CD4-positive, alpha-beta T cell treated with Interleukin-1 beta for 1 hour (primary cell): Measurements from ENCODE around the gene TMLHE.
"Not testable (repeated sequence)": the region's sequence is repeated elsewhere in the genome, so short reads cannot be mapped to it uniquely, and the experiment has no call there.

ENCODE experiments used
- DNase-seq, 2 donors: peaks; one replicate each; pipeline ENCODE4 v3.0.0-alpha.2; 2020 to 2022

Gene TMLHE

GRCh38 chrX:155491421-155491820 is 121.3 kb downstream of the TMLHE start:
- not testable (repeated sequence) for DNase-seq

GRCh38 chrX:155477136-155477535 is 135.6 kb downstream of the TMLHE start:
- not testable (repeated sequence) for DNase-seq

DNA sequence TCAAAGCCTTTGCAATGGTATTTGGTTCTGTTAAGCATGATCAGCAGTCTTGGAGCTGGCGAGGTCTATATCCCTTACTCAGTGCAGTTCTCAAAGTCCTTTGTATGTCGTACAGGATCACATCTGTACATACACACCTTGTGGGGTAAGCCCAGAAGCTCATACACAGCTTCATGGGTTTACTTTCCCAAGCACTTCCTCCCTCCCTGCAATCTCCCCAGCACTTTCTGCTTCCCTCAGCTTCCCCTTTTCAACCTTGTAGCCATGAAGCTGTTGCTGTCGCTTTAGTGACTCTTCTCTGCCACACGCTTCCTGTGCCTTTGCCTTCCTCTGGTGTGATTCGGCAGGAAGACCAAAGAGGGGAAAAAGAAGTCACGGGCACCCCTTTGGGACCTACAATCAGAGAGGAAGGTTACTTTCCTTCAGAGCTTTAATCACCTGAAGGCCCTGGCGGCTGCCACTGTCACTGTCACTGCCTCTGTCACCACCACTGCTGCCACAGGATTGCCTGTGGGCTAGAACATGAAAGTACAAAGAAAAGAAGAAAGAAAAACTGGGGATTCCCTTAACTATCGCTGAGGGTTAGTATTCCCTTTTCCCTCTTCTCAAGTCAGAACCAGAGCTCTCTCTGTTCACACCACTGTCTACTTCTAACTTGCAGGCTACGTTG is 146.3 kb downstream of the TMLHE start:
- not testable (repeated sequence) for DNase-seq

- DNase-seq: not testable (repeated sequence)
Measured at GRCh38 chrX:155460501-155460900, 152.3 kb downstream of the TMLHE start.

DNA sequence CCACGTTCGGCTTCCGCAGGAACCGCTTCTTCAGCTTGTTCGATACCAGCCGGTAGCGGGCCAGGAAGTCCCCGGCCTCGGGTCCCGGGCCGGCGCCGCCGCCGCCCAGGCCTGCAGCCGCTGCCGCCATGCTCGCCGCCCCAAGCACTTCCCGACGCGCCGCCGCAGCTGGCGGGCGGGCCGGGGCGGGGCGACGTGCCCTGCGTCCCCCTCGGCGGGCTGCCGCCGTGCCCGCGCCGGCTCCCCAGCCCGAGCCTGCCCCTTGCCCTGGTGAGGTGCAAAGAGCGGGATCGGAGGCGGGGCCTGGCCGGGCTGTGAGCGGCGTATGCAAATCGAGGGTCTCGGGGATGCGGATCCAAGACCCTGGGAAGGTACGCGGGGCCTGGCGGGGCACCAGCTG is 154.3 kb downstream of the TMLHE start, which contains the start of gene F8A3:
TSS of gene F8A3 (minus strand) at position 150 of the 400 bp plus-strand sequence. CDS start at position 130, 20 bp downstream.
- DNase-seq: not testable (repeated sequence)

DNA sequence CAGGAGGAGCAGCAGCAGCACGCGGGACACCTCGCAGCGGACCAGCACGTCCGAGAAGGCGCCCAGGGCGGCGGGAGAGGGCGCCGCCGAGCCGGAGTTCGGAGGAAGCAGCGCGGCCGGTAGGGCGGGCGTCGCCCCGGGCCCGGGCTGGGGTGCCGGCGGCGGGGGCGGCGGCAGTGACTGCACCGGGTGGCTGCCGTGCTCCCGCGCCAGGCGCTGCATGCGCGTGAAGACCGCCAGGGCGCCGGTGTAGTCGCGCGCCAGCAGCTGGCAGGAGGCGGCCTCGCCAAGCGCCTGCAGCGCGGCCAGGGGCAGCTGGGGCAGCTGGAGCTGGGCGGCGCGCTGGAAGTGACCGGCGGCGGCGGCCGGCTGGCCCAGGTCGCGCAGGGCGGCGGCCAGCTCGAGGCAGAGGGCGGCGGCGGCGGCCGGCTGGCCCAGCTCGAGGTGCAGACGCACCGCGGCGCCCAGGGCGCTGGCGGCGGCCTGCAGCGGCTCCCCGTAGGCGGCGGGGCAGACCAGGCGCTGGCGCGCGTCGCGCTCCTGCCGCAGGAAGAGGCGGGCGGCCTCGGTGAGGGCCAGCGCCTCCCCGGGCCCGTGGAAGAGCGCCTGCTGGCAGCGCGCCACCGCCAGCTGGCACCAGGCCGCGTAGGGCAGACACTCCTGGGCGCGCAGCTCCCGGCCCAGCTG is 154.8 kb downstream of the TMLHE start:
- not testable (repeated sequence) for DNase-seq

- DNase-seq: no peak
Measured at GRCh38 chrX:155441097-155441496, 171.7 kb downstream of the TMLHE start.
